Measurements from ENCODE around the gene GOLGA5. TPM values are rescaled to one million over a fixed set of nuclear protein-coding genes. Genes with fewer than 3 reads are reported as not detected.

Gene GOLGA5
- total and polyA plus RNA-seq, 2 of the 8 experiments (the other 6 are each of a cell fraction or from before 2014, with no cell fraction given): 13.0 to 25.4 TPM

DNA sequence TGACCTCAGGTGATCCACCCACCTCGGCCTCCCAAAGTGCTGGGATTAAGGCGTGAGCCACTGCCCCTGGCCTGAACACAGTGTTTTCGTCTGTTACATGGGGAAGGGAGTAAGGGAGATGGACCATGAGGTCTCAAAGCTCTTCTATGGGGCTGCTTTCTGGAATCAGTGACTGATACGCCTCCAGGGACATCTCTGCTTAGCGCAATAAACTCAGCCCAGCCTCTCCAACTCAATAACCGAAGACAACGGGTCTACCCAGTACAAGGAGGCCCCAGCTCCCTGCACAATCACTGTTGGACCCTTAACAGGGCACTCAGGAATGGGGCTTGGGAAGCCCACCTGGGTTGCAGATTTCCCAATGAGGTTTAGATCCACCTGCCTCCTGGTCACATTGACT, 86.2 kb downstream of the GOLGA5 start:
- Histone ChIP-seq H3K23ac (ENCODE audit: insufficient read length) (no peak overlapping the region), H2BK15ac (ENCODE audit: low read length) (peak overlapping the region; percentile 16; the same call in 1 of the 2 replicates), H3K4me2 (ENCODE audit: insufficient read depth in 1 of 2, low read depth in 2 of 2, low read length in 2 of 2) (0 out of 4 replicates have a peak overlapping the region, but pooled peaks of 1 of the 2 experiments have one; percentile 59), H4K8ac (ENCODE audit: extremely low read depth, insufficient read depth, low read length) (no peak overlapping the region), H3K27me3 (replicated peaks in 1 of 4; ENCODE audit: control insufficient read depth in 3 of 4, extremely low read depth in 1 of 4, insufficient read depth in 3 of 4, low read length in 3 of 4) (no peaks in the 10 kb centered on the region; a peak in 1 of 7 replicates), H2BK120ac (replicated peaks; ENCODE audit: low read depth, low read length) (no peak overlapping the region), H4K5ac (ENCODE audit: insufficient read length, low read depth, low read length) (no peak overlapping the region), H3K56ac (replicated peaks; ENCODE audit: insufficient read length, low read depth, low read length) (no peak overlapping the region), H3K18ac (ENCODE audit: extremely low read depth, low read length) (no peak overlapping the region), H4K91ac (replicated peaks; ENCODE audit: insufficient read length, low read length) (no peak overlapping the region), H3K79me2 (ENCODE audit: control insufficient read depth in 1 of 2, insufficient read depth in 2 of 2, low read length in 2 of 2) (no peaks in the 10 kb centered on the region), H3K79me1 (ENCODE audit: low read depth, low read length) (no peaks in the 10 kb centered on the region), H2AK5ac (ENCODE audit: low read depth, low read length) (no peak overlapping the region), H2BK20ac (ENCODE audit: low read length) (no peak overlapping the region), H3K4me3 (ENCODE audit: extremely low read depth in 1 of 4, insufficient read depth in 2 of 4, low read depth in 3 of 4, low read length in 4 of 4) (no peak overlapping the region), H3K4me1 (replicated peaks in 1 of 4; ENCODE audit: control insufficient read depth in 3 of 4, insufficient read depth in 4 of 4, low read length in 3 of 4) (peaks cover 0 to 12% (median 5%) of the 10 kb centered on the region in 4 experiments; a peak in 5 of 7 replicates), H2BK5ac (ENCODE audit: low read depth, low read length) (no peak overlapping the region), H3K23me2 (ENCODE audit: low read depth, low read length) (no peaks in the 10 kb centered on the region), H2BK12ac (ENCODE audit: low read depth, low read length) (peak overlapping the region; percentile 17; the same call in 1 of the 2 replicates), H3K14ac (ENCODE audit: insufficient read length) (no peak overlapping the region), H2AFZ (ENCODE audit: low read length) (no peak overlapping the region; the same call in 1 of the 2 replicates), H3K27ac (ENCODE audit: low read depth, low read length) (no peak overlapping the region), H3K9ac (replicated peaks in 1 of 4; ENCODE audit: extremely low read depth in 1 of 4, low read depth in 3 of 4, low read length in 3 of 4) (no peak overlapping the region), H3K36me3 (ENCODE audit: control insufficient read depth in 2 of 4, insufficient read depth in 4 of 4, low read length in 3 of 4) (no peaks in the 10 kb centered on the region), H4K20me1 (replicated peaks in 1 of 2; ENCODE audit: control insufficient read depth in 1 of 2, insufficient read depth in 2 of 2, low read length in 2 of 2) (no peaks in the 10 kb centered on the region), H3K9me3 (ENCODE audit: insufficient read depth in 2 of 2, low read depth in 1 of 2, low read length in 1 of 2) (no peaks in the 10 kb centered on the region), H3K4ac (replicated peaks; ENCODE audit: insufficient read length, low read depth, low read length) (no peak overlapping the region)
- TF ChIP-seq RNF2 (IDR thresholded peaks at IDR 0.05; ENCODE audit: borderline replicate concordance, low read depth, low read length, missing control alignments, poor library complexity, severe bottlenecking) (no peak), TAF7 (optimal IDR thresholded peaks at IDR 0.05; ENCODE audit: borderline replicate concordance, low read depth, low read length) (no peak), EP300 (IDR thresholded peaks at IDR 0.05; ENCODE audit: borderline replicate concordance in 1 of 2, low read depth in 2 of 2, low read length in 2 of 2) (no peak), KDM1A (IDR thresholded peaks at IDR 0.05; ENCODE audit: borderline replicate concordance, low read length) (no peak), SIN3A (conservative IDR thresholded peaks at IDR 0.05 in 1 of 2, IDR thresholded peaks at IDR 0.05 in 1 of 2; ENCODE audit: low read depth in 1 of 2, low read length in 2 of 2) (no peak), SAP30 (IDR thresholded peaks at IDR 0.05; ENCODE audit: insufficient read depth, insufficient replicate concordance, low read length) (no peak), SP1 (IDR thresholded peaks at IDR 0.05; ENCODE audit: low read depth, low read length) (no peak), POLR2AphosphoS5 (IDR thresholded peaks at IDR 0.05; ENCODE audit: low read depth, low read length) (no peak)
- TF ChIP-seq, protein P1, sequence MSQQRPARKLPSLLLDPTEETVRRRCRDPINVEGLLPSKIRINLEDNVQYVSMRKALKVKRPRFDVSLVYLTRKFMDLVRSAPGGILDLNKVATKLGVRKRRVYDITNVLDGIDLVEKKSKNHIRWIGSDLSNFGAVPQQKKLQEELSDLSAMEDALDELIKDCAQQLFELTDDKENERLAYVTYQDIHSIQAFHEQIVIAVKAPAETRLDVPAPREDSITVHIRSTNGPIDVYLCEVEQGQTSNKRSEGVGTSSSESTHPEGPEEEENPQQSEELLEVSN (IDR thresholded peaks at IDR 0.05): no peak
- no peak for DNase-seq (ENCODE audit: low read depth in 1 of 2, low spot score in 2 of 2)
- WGBS, 2 experiments (ENCODE audit: extremely low coverage in 1 of 2, insufficient coverage in 1 of 2, insufficient read length in 1 of 2, insufficient replicate concordance in 2 of 2, low coverage in 1 of 2, low lambda C conversion rate in 2 of 2, missing lambda C conversion rate in 1 of 2): 92% methylated on average over 7 of the region's 7 CpGs; no CpG with 5 or more reads in 1 of the 2 experiments
- ChIA-PET POLR2A (ENCODE audit: partially characterized antibody) (interaction anchor here (0.8 to 1.0 kb wide), 2 partner anchors 43 to 72 kb away, joined by 3 read pairs; partner anchors contain the start of gene CHGA), CTCF (ENCODE audit: partially characterized antibody) (interaction anchor here (0.6 to 3.2 kb wide), 31 partner anchors 9 to 299 kb away, joined by 3 to 13 read pairs (median 4); no protein-coding TSS in a partner anchor)
- no peak for FAIRE-seq
